ENCODE measurements around the gene SNCAIP.

DNA sequence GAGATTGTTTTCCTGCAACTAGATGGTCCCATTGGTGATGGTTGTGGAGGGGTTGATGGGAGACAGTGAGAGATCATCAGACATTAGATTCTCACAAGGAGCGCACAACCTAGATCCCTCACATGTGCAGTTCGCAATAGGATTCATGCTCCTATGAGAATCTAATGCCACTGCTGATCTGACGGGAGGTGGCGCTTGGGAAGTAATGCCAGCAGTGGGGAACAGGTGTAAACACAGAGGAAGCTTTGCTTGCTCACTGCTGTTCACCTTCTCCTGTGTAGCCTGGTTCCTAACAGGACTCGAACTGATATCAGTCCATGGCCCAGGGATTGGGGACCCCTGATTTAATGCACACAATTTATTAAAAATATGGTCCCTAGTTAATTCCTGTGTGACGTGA lies 18.8 kb downstream of the SNCAIP start:
- TF ChIP-seq, protein P1, sequence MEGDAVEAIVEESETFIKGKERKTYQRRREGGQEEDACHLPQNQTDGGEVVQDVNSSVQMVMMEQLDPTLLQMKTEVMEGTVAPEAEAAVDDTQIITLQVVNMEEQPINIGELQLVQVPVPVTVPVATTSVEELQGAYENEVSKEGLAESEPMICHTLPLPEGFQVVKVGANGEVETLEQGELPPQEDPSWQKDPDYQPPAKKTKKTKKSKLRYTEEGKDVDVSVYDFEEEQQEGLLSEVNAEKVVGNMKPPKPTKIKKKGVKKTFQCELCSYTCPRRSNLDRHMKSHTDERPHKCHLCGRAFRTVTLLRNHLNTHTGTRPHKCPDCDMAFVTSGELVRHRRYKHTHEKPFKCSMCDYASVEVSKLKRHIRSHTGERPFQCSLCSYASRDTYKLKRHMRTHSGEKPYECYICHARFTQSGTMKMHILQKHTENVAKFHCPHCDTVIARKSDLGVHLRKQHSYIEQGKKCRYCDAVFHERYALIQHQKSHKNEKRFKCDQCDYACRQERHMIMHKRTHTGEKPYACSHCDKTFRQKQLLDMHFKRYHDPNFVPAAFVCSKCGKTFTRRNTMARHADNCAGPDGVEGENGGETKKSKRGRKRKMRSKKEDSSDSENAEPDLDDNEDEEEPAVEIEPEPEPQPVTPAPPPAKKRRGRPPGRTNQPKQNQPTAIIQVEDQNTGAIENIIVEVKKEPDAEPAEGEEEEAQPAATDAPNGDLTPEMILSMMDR (conservative IDR thresholded peaks at IDR 0.05; ENCODE audit: low read depth, low read length), result no peak
- TF ChIP-seq POLR2A (IDR thresholded peaks at IDR 0.05; ENCODE audit: low read depth, low read length) (no peak), SMC3 (IDR thresholded peaks at IDR 0.05; ENCODE audit: low read depth, low read length) (no peak), NFE2L2 (IDR thresholded peaks at IDR 0.05; ENCODE audit: low read depth, low read length) (no peak), BHLHE40 (IDR thresholded peaks at IDR 0.05; ENCODE audit: low read depth, low read length) (no peak)
- TF ChIP-seq, protein P2, sequence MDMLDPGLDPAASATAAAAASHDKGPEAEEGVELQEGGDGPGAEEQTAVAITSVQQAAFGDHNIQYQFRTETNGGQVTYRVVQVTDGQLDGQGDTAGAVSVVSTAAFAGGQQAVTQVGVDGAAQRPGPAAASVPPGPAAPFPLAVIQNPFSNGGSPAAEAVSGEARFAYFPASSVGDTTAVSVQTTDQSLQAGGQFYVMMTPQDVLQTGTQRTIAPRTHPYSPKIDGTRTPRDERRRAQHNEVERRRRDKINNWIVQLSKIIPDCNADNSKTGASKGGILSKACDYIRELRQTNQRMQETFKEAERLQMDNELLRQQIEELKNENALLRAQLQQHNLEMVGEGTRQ (IDR thresholded peaks at IDR 0.05; ENCODE audit: low read depth, low read length), result no peak

Measured in IMR-90 (cell line).